ENCODE measurements around the gene LPP.

DNA sequence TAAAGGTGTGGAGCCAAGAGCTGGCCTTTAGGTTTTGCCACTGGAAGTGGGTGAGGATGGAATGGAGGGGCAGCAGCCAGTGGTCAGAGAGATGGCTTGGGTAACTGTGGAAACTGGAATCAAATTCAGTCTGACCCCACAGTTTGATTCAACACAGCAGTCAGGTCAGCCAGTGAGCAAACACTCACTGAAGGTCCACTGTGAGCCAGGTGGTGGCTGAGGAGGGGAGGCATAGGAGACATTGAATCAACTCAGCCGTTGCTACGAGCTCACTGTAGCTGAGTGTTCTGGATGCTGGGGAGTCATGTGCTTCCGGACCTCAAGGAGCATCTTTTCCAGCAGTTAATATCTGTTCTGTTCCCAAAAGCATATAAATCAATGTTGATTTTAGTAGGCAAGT lies 37.5 kb downstream of the LPP start:
- TF ChIP-seq, protein P1, sequence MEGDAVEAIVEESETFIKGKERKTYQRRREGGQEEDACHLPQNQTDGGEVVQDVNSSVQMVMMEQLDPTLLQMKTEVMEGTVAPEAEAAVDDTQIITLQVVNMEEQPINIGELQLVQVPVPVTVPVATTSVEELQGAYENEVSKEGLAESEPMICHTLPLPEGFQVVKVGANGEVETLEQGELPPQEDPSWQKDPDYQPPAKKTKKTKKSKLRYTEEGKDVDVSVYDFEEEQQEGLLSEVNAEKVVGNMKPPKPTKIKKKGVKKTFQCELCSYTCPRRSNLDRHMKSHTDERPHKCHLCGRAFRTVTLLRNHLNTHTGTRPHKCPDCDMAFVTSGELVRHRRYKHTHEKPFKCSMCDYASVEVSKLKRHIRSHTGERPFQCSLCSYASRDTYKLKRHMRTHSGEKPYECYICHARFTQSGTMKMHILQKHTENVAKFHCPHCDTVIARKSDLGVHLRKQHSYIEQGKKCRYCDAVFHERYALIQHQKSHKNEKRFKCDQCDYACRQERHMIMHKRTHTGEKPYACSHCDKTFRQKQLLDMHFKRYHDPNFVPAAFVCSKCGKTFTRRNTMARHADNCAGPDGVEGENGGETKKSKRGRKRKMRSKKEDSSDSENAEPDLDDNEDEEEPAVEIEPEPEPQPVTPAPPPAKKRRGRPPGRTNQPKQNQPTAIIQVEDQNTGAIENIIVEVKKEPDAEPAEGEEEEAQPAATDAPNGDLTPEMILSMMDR (IDR thresholded peaks at IDR 0.05): no peak
- TF ChIP-seq POLR2A (IDR thresholded peaks at IDR 0.05) (no peak), POLR2AphosphoS5 (IDR thresholded peaks at IDR 0.05) (no peak), EP300 (IDR thresholded peaks at IDR 0.05) (no peak)

Measured in stomach (tissue), 4 donors.